Breast epithelium (tissue), 3 donors: ENCODE data around the gene CCL14. TPM values are rescaled to one million over a fixed set of nuclear protein-coding genes. Genes with fewer than 3 reads are reported as not detected.

ENCODE experiments used
- total RNA-seq, 3 donors: library from RNA; depleted of rRNA; stranded (reverse); fragments of >200 nt; gene quantifications; one replicate each; pipeline ENCODE4 v1.1.0, GENCODE V29; 2016

CCL14 gene
- total RNA-seq, 3 donors from 2014 or later: 12.4 to 54.1 (median 31.5) TPM

Other genes starting within 250 kb of the CCL14 start
- under 1 TPM; 0.29 to 0.33 (median 0.32) TPM for gene GAS2L2, start 233.5 kb downstream of the CCL14 start, total RNA-seq
- gene C17orf50, start 225.8 kb downstream of the CCL14 start, total RNA-seq: not detected
- 10 to 100 TPM in 2 of 3 donors, 1 to 10 TPM in 1; 5.6 to 25.6 (median 12.3) TPM for gene MMP28, start 191.1 kb downstream of the CCL14 start, total RNA-seq
- 10 to 100 TPM; 65.5 to 76.8 (median 72.8) TPM for gene TAF15, start 177.2 kb downstream of the CCL14 start, total RNA-seq
- gene HEATR9, start 117.8 kb downstream of the CCL14 start, total RNA-seq: under 1 TPM in 1 of 3 donors, not detected in 2; 0.16 TPM
- gene CCL5, start 106.4 kb downstream of the CCL14 start, total RNA-seq: 1 to 10 TPM; 3.5 to 7.6 (median 4.6) TPM
- not detected for gene RDM1, start 56.0 kb downstream of the CCL14 start, total RNA-seq
- gene LYZL6, start 43.0 kb downstream of the CCL14 start, total RNA-seq: not detected
- gene CCL16, start 5.2 kb downstream of the CCL14 start, total RNA-seq: under 1 TPM in 1 of 3 donors, not detected in 2; 0.48 TPM
- not detected for gene CCL15, start 14.8 kb upstream of the CCL14 start, total RNA-seq
- 1 to 10 TPM; 1.3 to 2.7 (median 1.9) TPM for gene CCL23, start 31.2 kb upstream of the CCL14 start, total RNA-seq
- 100 to 1,000 TPM in 1 of 3 donors, 1 to 10 TPM in 1, not detected in 1; 1.3 to 116 TPM for gene CCL18, start 77.5 kb upstream of the CCL14 start, total RNA-seq
- gene CCL3, start 103.4 kb upstream of the CCL14 start, total RNA-seq: 10 to 100 TPM in 1 of 3 donors, under 1 TPM in 1, not detected in 1; 0.96 to 10.8 TPM
- gene CCL4, start 117.1 kb upstream of the CCL14 start, total RNA-seq: 10 to 100 TPM in 1 of 3 donors, 1 to 10 TPM in 2; 2.6 to 12.0 (median 5.2) TPM
- 1 to 10 TPM; 1.9 to 7.6 (median 5.2) TPM for gene TBC1D3B, start 189.9 kb upstream of the CCL14 start, total RNA-seq
- gene CCL3L1, start 210.0 kb upstream of the CCL14 start, total RNA-seq: 1 to 10 TPM in 1 of 3 donors, not detected in 2; 5.0 TPM
- 1 to 10 TPM in 1 of 3 donors, under 1 TPM in 1, not detected in 1; 0.33 to 6.1 TPM for gene CCL4L2, start 224.3 kb upstream of the CCL14 start, total RNA-seq